HG03045 (cell line): ENCODE measurements around the gene EGFL7.

Experiments used
- ATAC-seq: cut with Tn5 transposase; IDR thresholded peaks from one replicate; pipeline ENCODE4 v1.9.1; 2021; ENCODE audit warnings: mild to moderate bottlenecking, moderate library complexity; ENCODE audit not compliant: unreplicated experiment

EGFL7 gene

DNA sequence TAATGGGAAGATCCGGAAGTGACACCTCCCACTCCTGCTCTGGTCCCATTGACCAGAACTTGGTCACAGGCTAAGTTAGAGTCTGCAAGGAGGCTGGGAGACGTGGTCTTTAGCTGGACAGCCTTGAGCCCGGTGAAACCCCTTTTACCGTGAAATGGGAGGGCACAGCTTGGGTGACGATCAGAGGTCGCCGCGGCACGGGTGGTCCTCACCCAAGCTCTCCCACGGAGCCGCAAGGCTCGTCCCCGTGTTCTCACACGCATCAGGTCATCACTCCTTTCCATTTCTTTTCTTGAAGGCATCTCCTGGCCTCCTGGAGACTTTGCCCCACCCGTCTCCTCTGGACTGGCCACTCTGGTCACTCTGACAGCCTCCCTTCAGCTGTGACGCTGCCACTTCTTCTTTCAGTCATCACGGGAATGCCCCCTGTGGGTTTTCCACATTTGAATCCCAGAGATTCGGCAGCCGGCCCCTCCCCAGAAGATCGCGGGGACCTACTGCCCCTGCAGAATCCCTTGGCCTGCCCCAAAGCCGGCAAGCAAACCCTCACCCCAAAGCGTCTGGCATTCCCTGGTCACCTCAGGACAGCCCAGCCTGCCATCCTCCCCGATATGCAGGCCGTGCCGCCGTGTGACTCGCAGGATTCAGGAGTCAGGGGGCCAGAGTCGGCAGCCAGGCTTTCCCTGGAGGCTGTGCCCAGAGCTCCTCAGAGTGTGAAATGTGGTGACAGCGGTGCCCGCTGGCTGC is 18.9 kb upstream of the EGFL7 start:
- ATAC-seq: no peak

DNA sequence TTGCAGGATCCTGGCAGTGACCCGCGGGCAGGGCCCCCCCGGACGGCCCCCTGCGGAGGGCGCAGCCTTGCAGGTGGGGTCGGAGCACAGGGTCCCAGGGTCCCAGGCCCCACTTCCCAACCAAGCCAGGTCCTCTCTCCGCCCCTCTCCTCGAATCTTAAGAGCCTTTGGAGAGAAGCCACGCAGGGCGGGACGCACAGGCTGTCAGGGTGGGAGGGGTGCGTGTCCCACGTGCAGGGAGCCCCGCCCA is 18.4 kb upstream of the EGFL7 start:
- no peak for ATAC-seq

DNA sequence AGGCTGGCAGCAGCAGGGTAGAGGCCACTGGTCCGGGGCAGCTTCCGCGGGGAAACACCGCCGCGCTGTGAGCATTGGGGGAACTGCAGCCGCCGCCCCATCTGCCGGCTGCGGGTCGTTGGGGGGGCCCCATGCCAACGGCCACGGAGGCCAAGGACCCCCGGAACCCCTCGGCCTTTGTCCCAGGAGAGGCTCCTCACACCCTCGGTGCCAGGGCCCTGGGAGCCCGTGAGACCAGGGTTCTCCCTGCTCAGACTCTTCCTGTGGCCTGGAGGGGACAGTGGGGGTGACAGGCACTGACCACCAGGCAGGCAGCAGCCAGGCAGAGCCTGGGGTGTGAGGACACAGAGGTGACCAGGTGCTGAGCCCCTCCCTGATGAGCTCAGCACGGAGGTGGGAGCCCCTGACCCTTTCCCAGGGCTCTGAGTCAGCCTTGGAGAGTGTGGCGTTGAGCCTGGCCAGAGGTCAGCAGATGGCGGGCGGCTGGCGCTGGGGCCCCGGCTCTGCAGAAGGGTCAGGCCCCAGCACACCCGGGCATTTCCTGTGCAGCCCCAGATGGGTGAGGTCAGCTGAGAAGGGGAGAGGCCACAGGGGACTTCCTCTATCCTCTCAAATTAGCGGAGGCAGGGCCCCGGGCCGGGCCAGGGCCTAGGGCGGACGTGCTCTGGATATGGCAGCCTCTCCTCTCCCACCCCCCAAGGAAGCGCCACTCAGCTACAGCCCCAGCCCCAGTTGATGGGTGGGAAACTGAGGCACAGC is 17.9 kb upstream of the EGFL7 start:
- no peak for ATAC-seq

DNA sequence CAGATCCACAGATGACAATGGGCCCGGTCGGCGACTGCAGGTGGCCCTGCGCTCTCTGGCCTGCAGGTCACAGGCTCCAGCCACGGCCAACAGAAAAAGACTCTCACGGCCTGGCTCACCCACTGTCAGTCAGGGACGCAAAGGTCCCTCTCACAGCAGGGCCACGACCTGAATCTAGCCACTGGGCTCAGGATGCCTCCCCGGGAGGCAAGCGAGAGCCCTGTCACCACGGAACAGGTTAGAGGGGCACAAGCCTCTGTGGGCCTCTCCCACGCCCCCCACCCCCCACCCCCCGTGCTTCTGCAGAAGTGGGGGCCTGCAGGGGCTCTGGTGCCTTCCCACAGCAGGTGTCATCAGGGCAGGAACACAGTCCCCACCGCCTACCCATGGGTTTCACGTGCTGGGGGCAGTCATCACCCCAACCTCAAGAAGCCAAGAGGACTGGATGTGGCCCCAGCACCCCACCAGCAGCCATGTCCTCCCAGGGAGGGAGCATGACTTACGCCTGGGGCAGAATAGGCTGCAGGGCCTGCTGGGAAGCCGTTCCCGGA is 17.3 kb upstream of the EGFL7 start:
- ATAC-seq: no peak

- no peak for ATAC-seq
These were observed 16.6 kb upstream of the EGFL7 start for GRCh38 chr9:136645903-136646754.

- no peak for ATAC-seq
These were observed 15.6 kb upstream of the EGFL7 start for GRCh38 chr9:136646827-136647711.

- no peak for ATAC-seq
These were observed 14.0 kb upstream of the EGFL7 start for GRCh38 chr9:136648751-136649150.

GRCh38 chr9:136650021-136650420 is 12.7 kb upstream of the EGFL7 start:
- ATAC-seq: no peak

DNA sequence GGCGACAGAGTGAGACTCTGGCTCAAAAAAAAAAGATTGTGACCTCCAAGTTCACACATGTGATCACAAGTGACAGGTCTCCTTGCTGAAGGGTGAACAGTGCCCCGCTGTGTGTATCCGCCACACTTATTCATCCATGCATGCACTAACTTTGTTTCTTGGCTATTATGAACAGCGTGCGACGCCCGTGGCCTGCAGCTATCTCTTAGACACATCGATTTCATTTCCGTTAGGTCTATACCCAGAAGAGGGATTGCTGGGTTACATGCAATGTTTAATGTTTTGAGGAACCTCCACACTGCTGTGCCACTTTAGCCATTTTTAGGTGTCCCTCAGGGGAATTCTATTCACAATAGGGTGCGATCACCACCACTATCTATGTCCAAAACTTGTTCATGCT is 12.1 kb upstream of the EGFL7 start:
- no peak for ATAC-seq

DNA sequence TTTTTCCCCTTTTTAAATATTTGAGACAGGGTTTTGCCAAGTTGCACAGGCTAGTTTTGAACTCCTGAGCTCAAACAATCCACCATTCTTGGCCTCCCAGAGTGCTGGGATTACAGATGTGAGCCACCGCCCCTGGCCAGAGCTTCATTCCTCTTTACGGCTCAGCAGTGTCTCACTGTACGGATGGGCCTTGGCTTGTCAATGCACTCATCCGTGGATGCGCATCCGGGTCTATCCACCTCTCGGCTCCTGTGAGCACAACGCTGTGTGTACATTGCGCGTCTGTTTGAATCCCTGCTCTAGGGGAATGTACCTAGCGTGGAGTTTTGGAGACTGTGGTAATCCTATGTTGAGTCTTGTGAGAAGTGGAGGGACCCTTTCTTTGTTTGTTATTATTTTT is 10.9 kb upstream of the EGFL7 start:
- ATAC-seq: no peak

- ATAC-seq: no peak
These were observed 9.2 kb upstream of the EGFL7 start for GRCh38 chr9:136653323-136654079.

DNA sequence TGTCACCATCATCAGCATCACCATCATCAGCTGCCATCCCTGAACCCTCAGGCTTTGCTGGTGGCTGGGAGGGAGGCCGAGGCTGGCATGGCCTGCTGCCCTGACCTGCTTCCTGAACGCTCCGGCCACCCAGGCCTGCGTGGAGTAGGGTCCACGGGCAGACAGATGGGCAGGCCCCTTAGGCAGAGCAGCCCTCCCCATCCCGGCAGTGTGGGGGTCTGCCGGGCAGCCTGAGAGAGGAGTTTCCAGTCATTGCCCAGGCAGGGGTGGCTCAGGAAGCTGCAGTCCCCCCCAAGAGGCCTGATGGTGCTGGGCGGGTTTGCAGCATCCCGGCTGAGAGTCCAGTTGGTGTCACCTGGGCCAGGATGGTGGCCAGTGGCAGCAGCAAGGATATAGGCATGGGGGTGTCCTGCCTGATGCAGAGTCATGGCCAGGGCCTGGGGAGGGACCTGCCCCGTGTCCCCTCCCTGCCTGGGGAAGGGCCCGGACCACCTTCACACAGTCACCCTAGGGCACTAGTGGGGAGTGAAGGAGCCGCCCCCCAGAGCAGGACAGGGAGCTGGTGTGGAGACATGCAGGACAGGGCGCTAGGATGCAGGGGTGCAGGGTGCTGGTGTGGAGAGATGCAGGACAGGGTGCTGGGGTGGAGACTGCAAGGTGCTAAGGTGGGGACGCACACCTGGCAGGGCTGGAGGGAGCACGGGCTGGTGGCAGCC is 7.7 kb upstream of the EGFL7 start:
- no peak for ATAC-seq

DNA sequence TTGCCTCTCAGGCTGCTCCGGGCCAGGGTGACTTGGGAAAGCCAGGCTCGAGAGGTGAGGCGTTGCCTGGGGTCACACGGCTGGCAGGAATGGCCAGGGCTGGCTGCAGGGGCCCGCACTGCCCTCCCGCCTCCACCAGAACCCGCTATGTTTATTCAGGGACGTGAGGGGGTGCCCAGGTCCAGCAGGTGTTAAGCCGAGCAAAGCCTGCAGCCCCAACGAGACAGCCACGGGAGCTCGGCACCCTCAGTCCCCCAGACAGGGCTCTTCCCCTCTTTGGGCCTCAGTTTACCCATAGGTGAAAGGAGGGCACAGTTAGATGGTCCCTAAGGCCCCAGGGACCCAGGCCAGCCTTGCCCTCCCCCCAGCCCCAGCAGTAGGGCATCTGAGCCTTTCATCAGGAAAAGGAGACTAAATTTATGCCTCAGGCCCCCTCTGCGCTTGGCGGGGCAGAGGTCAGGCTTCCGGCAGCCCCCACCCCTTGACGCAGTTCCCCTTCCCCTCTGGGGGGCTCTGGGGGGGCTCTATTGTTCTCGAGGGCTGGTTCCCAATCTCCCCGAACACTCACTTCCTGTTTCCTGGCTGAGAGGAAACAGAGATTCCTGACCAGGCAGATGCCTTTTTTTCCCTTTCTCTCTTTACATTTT is 7.1 kb upstream of the EGFL7 start:
- ATAC-seq: no peak

- no peak for ATAC-seq
These were observed 6.5 kb upstream of the EGFL7 start for GRCh38 chr9:136656183-136656738.

- no peak for ATAC-seq
These were observed 5.7 kb upstream of the EGFL7 start for GRCh38 chr9:136656795-136657611.

DNA sequence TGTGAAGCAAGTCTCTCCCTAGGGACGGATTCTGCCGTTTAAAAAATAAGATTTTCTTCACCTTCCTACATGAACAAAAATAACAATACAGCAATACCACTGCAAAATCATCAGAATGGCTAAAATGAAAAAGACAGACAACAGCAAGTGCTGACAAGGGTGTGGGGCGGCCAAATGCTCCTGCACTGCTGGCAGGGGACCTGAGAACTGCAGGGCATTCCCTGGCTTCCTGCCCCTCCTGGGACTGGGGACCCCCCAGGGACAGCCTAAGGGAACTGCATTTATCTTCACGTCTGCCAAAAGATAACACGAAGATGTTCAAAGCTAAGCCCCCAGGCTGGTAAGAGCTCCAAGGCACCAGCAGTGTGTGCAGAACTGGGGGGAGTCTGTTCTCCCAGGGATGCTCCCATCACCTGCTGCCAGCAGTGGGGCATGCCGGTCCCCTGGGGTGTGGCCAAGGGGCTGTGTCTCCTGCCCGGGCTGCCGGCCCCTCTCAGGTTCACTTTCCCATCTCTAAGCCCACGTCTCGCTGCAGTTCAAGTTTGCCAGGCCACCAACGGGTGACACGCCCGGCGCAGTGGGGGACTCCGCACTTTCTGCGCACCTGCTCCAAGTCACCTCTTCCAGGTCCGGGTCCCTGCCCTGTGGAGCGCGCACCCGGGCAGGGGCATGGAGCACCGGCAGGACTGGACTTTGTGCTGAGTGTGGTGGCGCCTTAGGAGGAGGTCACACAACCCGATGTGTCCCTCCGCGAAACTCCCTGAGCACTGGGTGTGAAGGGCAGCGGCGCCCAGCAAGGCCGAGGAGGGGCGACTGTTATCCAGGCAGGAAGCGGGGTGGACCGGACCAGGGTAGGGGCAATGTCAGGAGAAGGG is 4.5 kb upstream of the EGFL7 start:
- ATAC-seq: no peak
